ENCODE measurements around the gene GAA. TPM values are rescaled to one million over a fixed set of nuclear protein-coding genes. Genes with fewer than 3 reads are reported as not detected.
A peak's percentile ranks its signal among the peaks of the same experiment; 100 is the strongest.

GAA gene
- total RNA-seq, 1 donor from 2014 or later = 47.7 TPM

DNA sequence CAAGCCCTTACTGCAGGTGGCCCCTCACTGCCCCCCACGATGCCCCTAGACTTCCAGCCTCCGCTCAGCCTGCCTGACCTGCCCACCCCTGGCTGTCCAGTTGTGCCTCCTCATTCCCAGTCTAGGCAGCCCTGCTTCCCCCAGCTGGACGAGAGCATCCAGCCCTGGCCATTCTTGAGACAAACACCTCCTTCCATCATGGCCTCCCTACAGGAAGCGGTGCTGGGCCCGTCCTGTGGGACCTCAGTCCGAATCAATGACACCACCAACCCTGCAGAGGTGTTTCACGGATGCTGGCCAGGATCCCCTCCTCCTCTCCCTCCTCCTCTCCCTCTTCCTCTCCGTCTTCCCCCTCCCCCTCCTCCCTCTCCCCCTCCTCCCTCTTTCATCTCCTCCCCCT lies 36.7 kb upstream of the GAA start:
- no peaks in the 10 kb centered on the region for H3K27me3 ChIP-seq (ENCODE audit: insufficient read depth, low read length)
- H3K4me2 ChIP-seq (ENCODE audit: low read length) = peak overlapping the region; percentile 37
- Mint-ChIP-seq H3K27me3 (ENCODE audit: low read depth, unreplicated experiment) (peaks cover 4% of the 10 kb centered on the region), H3K4me1 (ENCODE audit: low read depth, unreplicated experiment) (peaks cover 12% of the 10 kb centered on the region), H3K4me3 (ENCODE audit: unreplicated experiment) (no peak overlapping the region), H3K9me3 (ENCODE audit: unreplicated experiment) (no peaks in the 10 kb centered on the region), H3K36me3 (ENCODE audit: low read depth, unreplicated experiment) (no peaks in the 10 kb centered on the region), H3K27ac (ENCODE audit: unreplicated experiment) (no peak overlapping the region)
- H3K36me3 ChIP-seq (ENCODE audit: insufficient read depth, low read length) = no peaks in the 10 kb centered on the region
- no peaks in the 10 kb centered on the region for H3K9me3 ChIP-seq (ENCODE audit: insufficient read depth, low read depth, low read length)
- TF ChIP-seq EZH2 (IDR thresholded peaks at IDR 0.05; ENCODE audit: insufficient read depth, low read length) (no peak), CTCF (IDR thresholded peaks at IDR 0.05; ENCODE audit: insufficient read depth, low read depth, low read length) (no peak)
- no peak for DNase-seq (ENCODE audit: low read depth)
- H3K4me3 ChIP-seq (ENCODE audit: insufficient read depth, low read depth, low read length) = no peak overlapping the region
- no peaks in the 10 kb centered on the region for H3K79me2 ChIP-seq (ENCODE audit: insufficient read depth, low read length)
- no peak overlapping the region for H3K9ac ChIP-seq (ENCODE audit: low read length)
- H3K4me1 ChIP-seq (ENCODE audit: insufficient read depth, low read length) = peaks cover 16% of the 10 kb centered on the region
- no peak for FAIRE-seq
- no peak overlapping the region for H2AFZ ChIP-seq (ENCODE audit: low read depth, low read length)
- H4K20me1 ChIP-seq (ENCODE audit: insufficient read depth, low read length) = no peaks in the 10 kb centered on the region
- H3K27ac ChIP-seq (ENCODE audit: low read depth, low read length) = no peak overlapping the region

GRCh38 chr17:80065478-80066170 lies 35.8 kb upstream of the GAA start:
- H3K79me2 ChIP-seq (ENCODE audit: insufficient read depth, low read length) = no peaks in the 10 kb centered on the region
- H4K20me1 ChIP-seq (ENCODE audit: insufficient read depth, low read length) = no peaks in the 10 kb centered on the region
- Mint-ChIP-seq H3K27ac (ENCODE audit: unreplicated experiment) (no peak overlapping the region), H3K36me3 (ENCODE audit: low read depth, unreplicated experiment) (no peaks in the 10 kb centered on the region), H3K27me3 (ENCODE audit: low read depth, unreplicated experiment) (peaks cover 4% of the 10 kb centered on the region), H3K9me3 (ENCODE audit: unreplicated experiment) (no peaks in the 10 kb centered on the region), H3K4me1 (ENCODE audit: low read depth, unreplicated experiment) (peaks cover 12% of the 10 kb centered on the region), H3K4me3 (ENCODE audit: unreplicated experiment) (no peak overlapping the region)
- DNase-seq (ENCODE audit: low read depth) = no peak
- no peaks in the 10 kb centered on the region for H3K36me3 ChIP-seq (ENCODE audit: insufficient read depth, low read length)
- TF ChIP-seq EZH2 (IDR thresholded peaks at IDR 0.05; ENCODE audit: insufficient read depth, low read length) = no peak
- TF ChIP-seq CTCF (IDR thresholded peaks at IDR 0.05; ENCODE audit: insufficient read depth, low read depth, low read length) = no peak
- no peaks in the 10 kb centered on the region for H3K27me3 ChIP-seq (ENCODE audit: insufficient read depth, low read length)
- no peak overlapping the region for H3K4me2 ChIP-seq (ENCODE audit: low read length)
- no peaks in the 10 kb centered on the region for H3K9me3 ChIP-seq (ENCODE audit: insufficient read depth, low read depth, low read length)
- H3K9ac ChIP-seq (ENCODE audit: low read length) = no peak overlapping the region
- no peak for FAIRE-seq
- no peak overlapping the region for H3K27ac ChIP-seq (ENCODE audit: low read depth, low read length)
- peaks cover 16% of the 10 kb centered on the region for H3K4me1 ChIP-seq (ENCODE audit: insufficient read depth, low read length)
- no peak overlapping the region for H3K4me3 ChIP-seq (ENCODE audit: insufficient read depth, low read depth, low read length)
- no peak overlapping the region for H2AFZ ChIP-seq (ENCODE audit: low read depth, low read length)

- peaks cover 22% of the 10 kb centered on the region for H3K4me1 ChIP-seq (ENCODE audit: insufficient read depth, low read length)
- no peaks in the 10 kb centered on the region for H3K27me3 ChIP-seq (ENCODE audit: insufficient read depth, low read length)
- H3K4me3 ChIP-seq (ENCODE audit: insufficient read depth, low read depth, low read length) = no peak overlapping the region
- DNase-seq (ENCODE audit: low read depth) (no peak), FAIRE-seq (no peak)
- Mint-ChIP-seq H3K27ac (ENCODE audit: unreplicated experiment) (no peak overlapping the region), H3K9me3 (ENCODE audit: unreplicated experiment) (no peaks in the 10 kb centered on the region), H3K4me1 (ENCODE audit: low read depth, unreplicated experiment) (peaks cover 12% of the 10 kb centered on the region), H3K4me3 (ENCODE audit: unreplicated experiment) (no peak overlapping the region), H3K27me3 (ENCODE audit: low read depth, unreplicated experiment) (peaks cover 4% of the 10 kb centered on the region), H3K36me3 (ENCODE audit: low read depth, unreplicated experiment) (no peaks in the 10 kb centered on the region)
- no peaks in the 10 kb centered on the region for H3K79me2 ChIP-seq (ENCODE audit: insufficient read depth, low read length)
- H3K9ac ChIP-seq (ENCODE audit: low read length) = no peak overlapping the region
- H2AFZ ChIP-seq (ENCODE audit: low read depth, low read length) = no peak overlapping the region
- no peaks in the 10 kb centered on the region for H3K9me3 ChIP-seq (ENCODE audit: insufficient read depth, low read depth, low read length)
- H3K27ac ChIP-seq (ENCODE audit: low read depth, low read length) = no peak overlapping the region
- TF ChIP-seq EZH2 (IDR thresholded peaks at IDR 0.05; ENCODE audit: insufficient read depth, low read length) (no peak), CTCF (IDR thresholded peaks at IDR 0.05; ENCODE audit: insufficient read depth, low read depth, low read length) (no peak)
- no peaks in the 10 kb centered on the region for H4K20me1 ChIP-seq (ENCODE audit: insufficient read depth, low read length)
- H3K36me3 ChIP-seq (ENCODE audit: insufficient read depth, low read length) = no peaks in the 10 kb centered on the region
- no peak overlapping the region for H3K4me2 ChIP-seq (ENCODE audit: low read length)
These were observed 33.9 kb upstream of the GAA start for GRCh38 chr17:80067393-80067986.
